OCI-LY1 (cell line): ENCODE measurements around the gene SORD.
"Not testable (repeated sequence)": the region's sequence is repeated elsewhere in the genome, so short reads cannot be mapped to it uniquely, and the experiment has no call there.

ENCODE experiments used
- H2AFZ ChIP-seq: fragments of 200-600 bp; sonication (generic), shearing (Covaris generic); 2 replicates; pipeline ENCODE4 v1.6.0; 2014; ENCODE audit warnings: antibody characterized with exemption, mild to moderate bottlenecking, low read length
- H3F3A ChIP-seq: fragments of 200-600 bp; sonication (generic), shearing (Covaris generic); 2 replicates; pipeline ENCODE4 v1.6.0; 2014; ENCODE audit warnings: mild to moderate bottlenecking, antibody characterized with exemption, low read length, moderate library complexity; ENCODE audit not compliant: insufficient read depth
- H3K27ac ChIP-seq: fragments of 200-600 bp; sonication (generic); 2 replicates; pipeline ENCODE4 v1.5.1; 2014; ENCODE audit warnings: low read length, mixed run types, mild to moderate bottlenecking, low read depth; ENCODE audit not compliant: poor library complexity, severe bottlenecking
- H3K27me3 ChIP-seq: fragments of 200-600 bp; sonication (generic); 2 replicates; pipeline ENCODE4 v1.6.0; 2014; ENCODE audit warnings: antibody characterized with exemption, mild to moderate bottlenecking, low read length, moderate library complexity; ENCODE audit not compliant: insufficient read depth
- H3K36me3 ChIP-seq: fragments of 200-600 bp; sonication (generic); 2 replicates; pipeline ENCODE4 v1.6.1; 2014; ENCODE audit warnings: mild to moderate bottlenecking, antibody characterized with exemption, low read length, moderate library complexity, mixed read lengths; ENCODE audit not compliant: insufficient read depth
- H3K4me1 ChIP-seq: fragments of 200-600 bp; sonication (generic); 2 replicates; pipeline ENCODE4 v1.5.1; 2014; ENCODE audit warnings: mild to moderate bottlenecking, low read length, moderate library complexity; ENCODE audit not compliant: insufficient read depth, severe bottlenecking
- H3K4me2 ChIP-seq: fragments of 200-600 bp; sonication (generic), shearing (Covaris generic); 2 replicates; pipeline ENCODE4 v1.6.1; 2014; ENCODE audit warnings: low read length
- H3K4me3 ChIP-seq: fragments of 200-600 bp; sonication (generic); 2 replicates; pipeline ENCODE4 v1.5.1; 2014; ENCODE audit warnings: low read length, low read depth, mild to moderate bottlenecking, mixed read lengths; ENCODE audit not compliant: poor library complexity, severe bottlenecking
- H3K79me2 ChIP-seq: fragments of 200-600 bp; shearing (Covaris generic); 2 replicates; pipeline ENCODE4 v1.6.1; 2016; ENCODE audit warnings: mixed run types, low read length, mixed read lengths; ENCODE audit not compliant: insufficient read depth
- H3K9ac ChIP-seq: fragments of 200-600 bp; sonication (generic), shearing (Covaris generic); 2 replicates; pipeline ENCODE4 v1.6.1; 2014; ENCODE audit warnings: mild to moderate bottlenecking, low read length, mixed read lengths
- H3K9me2 ChIP-seq: fragments of 200-600 bp; sonication (generic), shearing (Covaris generic); 2 replicates; pipeline ENCODE4 v1.6.1; 2014; ENCODE audit warnings: low read depth, mild to moderate bottlenecking, low read length, mixed read lengths
- H3K9me3 ChIP-seq: fragments of 200-600 bp; shearing (Covaris generic); 2 replicates; pipeline ENCODE4 v1.6.1; 2014; ENCODE audit warnings: low read length, mixed read lengths
- H4K20me1 ChIP-seq: fragments of 200-600 bp; sonication (generic), shearing (Covaris generic); 2 replicates; pipeline ENCODE4 v1.6.0; 2016; ENCODE audit warnings: mild to moderate bottlenecking, low read length; ENCODE audit not compliant: insufficient read depth
- EZH2 ChIP-seq: fragments of 200-600 bp; sonication (generic), shearing (Covaris generic); IDR thresholded peaks from 2 replicates; pipeline ENCODE4 v1.8.0; 2017; ENCODE audit warnings: borderline replicate concordance, mixed run types, mild to moderate bottlenecking, antibody characterized with exemption, low read length, moderate library complexity, mixed read lengths
- TF ChIP-seq, protein P1 (sequence below): fragments of 200-600 bp; sonication (generic), shearing (Covaris generic); IDR thresholded peaks from 2 replicates; pipeline ENCODE4 v1.5.1; 2017; ENCODE audit warnings: mild to moderate bottlenecking, antibody characterized with exemption, low read length, moderate library complexity, mixed read lengths

Gene SORD

GRCh38 chr15:45021348-45021747 lies 1.6 kb upstream of the SORD start:
- no peaks in the 10 kb centered on the region for H4K20me1 ChIP-seq
- H3K4me2 ChIP-seq = no peak overlapping the region
- TF ChIP-seq, protein P1, sequence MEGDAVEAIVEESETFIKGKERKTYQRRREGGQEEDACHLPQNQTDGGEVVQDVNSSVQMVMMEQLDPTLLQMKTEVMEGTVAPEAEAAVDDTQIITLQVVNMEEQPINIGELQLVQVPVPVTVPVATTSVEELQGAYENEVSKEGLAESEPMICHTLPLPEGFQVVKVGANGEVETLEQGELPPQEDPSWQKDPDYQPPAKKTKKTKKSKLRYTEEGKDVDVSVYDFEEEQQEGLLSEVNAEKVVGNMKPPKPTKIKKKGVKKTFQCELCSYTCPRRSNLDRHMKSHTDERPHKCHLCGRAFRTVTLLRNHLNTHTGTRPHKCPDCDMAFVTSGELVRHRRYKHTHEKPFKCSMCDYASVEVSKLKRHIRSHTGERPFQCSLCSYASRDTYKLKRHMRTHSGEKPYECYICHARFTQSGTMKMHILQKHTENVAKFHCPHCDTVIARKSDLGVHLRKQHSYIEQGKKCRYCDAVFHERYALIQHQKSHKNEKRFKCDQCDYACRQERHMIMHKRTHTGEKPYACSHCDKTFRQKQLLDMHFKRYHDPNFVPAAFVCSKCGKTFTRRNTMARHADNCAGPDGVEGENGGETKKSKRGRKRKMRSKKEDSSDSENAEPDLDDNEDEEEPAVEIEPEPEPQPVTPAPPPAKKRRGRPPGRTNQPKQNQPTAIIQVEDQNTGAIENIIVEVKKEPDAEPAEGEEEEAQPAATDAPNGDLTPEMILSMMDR = no peak
- TF ChIP-seq EZH2 = no peak

DNA sequence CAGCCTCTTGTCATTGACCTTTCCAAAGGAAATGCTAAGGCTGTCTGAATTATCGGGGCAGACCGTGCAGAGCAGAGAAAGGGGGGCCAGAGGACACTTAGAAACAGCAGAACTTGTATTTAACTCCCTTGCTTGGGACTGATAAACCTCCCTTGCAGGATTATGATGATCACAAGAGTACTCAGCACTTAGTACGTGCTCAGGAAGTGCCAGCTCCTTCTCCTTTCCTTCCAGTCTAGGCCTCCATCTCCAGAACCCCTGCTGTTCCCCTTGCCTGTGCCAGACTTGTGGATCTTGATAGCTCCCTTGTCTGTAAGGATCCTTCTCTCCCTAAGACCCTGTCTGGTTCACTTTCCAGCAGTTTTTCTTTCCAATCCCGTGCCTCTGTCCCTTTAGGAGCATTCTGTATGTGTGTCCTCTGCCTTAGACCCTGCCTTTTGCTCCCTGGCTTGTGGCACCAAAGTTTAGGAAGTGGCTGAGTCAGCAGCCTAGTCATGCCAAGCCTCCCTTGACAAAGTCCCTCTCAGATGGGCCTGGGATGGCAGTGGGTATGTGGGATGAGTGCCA lies 747 bp downstream of the SORD start:
- peak overlapping the region; percentile 96 for H3K9ac ChIP-seq
- H3F3A ChIP-seq = no peaks in the 10 kb centered on the region; the same call in 1 of the 2 replicates
- H3K4me1 ChIP-seq = peaks cover 49% of the 10 kb centered on the region
- peak overlapping the region; percentile 96 for H3K4me3 ChIP-seq
- peak overlapping the region; percentile 48 for H3K27ac ChIP-seq
- no peaks in the 10 kb centered on the region for H3K79me2 ChIP-seq
- no peaks in the 10 kb centered on the region for H4K20me1 ChIP-seq
- no peak for TF ChIP-seq EZH2
- TF ChIP-seq, protein P1 = no peak
- H3K4me2 ChIP-seq = peak overlapping the region; percentile 94
- H3K9me3 ChIP-seq = peaks cover under 1% of the 10 kb centered on the region
- H3K36me3 ChIP-seq = peaks cover 21% of the 10 kb centered on the region
- H2AFZ ChIP-seq = no peak overlapping the region
- no peaks in the 10 kb centered on the region for H3K9me2 ChIP-seq
- H3K27me3 ChIP-seq = no peaks in the 10 kb centered on the region

More at GRCh38 chr15:45021348-45021747, 1.6 kb upstream of the SORD start:
- Histone ChIP-seq H3K79me2 (no peaks in the 10 kb centered on the region), H3K4me3 (no peak overlapping the region), H3K9me3 (no peaks in the 10 kb centered on the region), H3K4me1 (peaks cover 39% of the 10 kb centered on the region), H3K27ac (no peak overlapping the region), H3K36me3 (no peaks in the 10 kb centered on the region), H3F3A (no peaks in the 10 kb centered on the region), H2AFZ (no peak overlapping the region), H3K27me3 (no peaks in the 10 kb centered on the region), H3K9me2 (no peaks in the 10 kb centered on the region), H3K9ac (no peak overlapping the region)

GRCh38 chr15:45024649-45025048 lies 1.7 kb downstream of the SORD start:
- H4K20me1 ChIP-seq, H3K9ac ChIP-seq, H3K27me3 ChIP-seq, H3K9me3 ChIP-seq, H3K9me2 ChIP-seq, H2AFZ ChIP-seq, H3F3A ChIP-seq, H3K79me2 ChIP-seq: not testable (repeated sequence)
- Histone ChIP-seq H3K36me3 (peaks cover 30% of the 10 kb centered on the region), H3K4me1 (peaks cover 49% of the 10 kb centered on the region), H3K4me3 (peak overlapping the region; percentile 96), H3K27ac (peak overlapping the region; percentile 36), H3K4me2 (peak overlapping the region; percentile 48)

DNA sequence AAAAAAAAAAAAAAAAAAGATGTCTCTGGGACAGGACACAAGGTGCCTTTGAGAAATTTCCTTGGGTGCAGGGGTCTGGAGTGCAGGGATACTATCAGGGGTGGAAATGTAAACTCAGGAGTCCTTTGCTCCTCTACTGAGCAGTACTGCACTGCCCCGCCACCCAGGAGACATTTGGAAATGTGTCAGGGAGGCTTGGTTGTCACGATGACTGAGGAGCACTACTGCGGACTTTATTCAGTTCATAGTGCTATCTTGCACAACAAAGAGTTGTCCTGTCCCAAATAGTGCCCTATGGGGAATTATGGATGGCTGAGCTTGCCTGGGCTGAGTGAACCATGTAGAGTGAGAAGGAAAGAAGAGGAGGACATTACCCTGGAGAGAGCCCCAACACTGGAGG lies 2.6 kb downstream of the SORD start:
- not testable (repeated sequence) for H4K20me1 ChIP-seq, H3F3A ChIP-seq, H3K4me2 ChIP-seq, H3K9me2 ChIP-seq, H3K4me3 ChIP-seq, H2AFZ ChIP-seq, H3K27me3 ChIP-seq, H3K9ac ChIP-seq, H3K79me2 ChIP-seq, H3K27ac ChIP-seq
- Histone ChIP-seq H3K9me3 (peaks cover 15% of the 10 kb centered on the region), H3K36me3 (peaks cover 39% of the 10 kb centered on the region), H3K4me1 (peaks cover 45% of the 10 kb centered on the region)
